Hepatocyte (in vitro differentiated cells): ENCODE measurements around the gene KRT7.

Experiments used
- CTCF ChIP-seq: fragments of 200-600 bp; sonication (generic); IDR thresholded peaks from 2 replicates; pipeline ENCODE4 v1.5.1; 2016; ENCODE audit warnings: antibody characterized with exemption, mild to moderate bottlenecking; ENCODE audit not compliant: poor library complexity
- EZH2 ChIP-seq: fragments of 200-600 bp; sonication (generic); IDR thresholded peaks from 2 replicates; pipeline ENCODE4 v1.6.1; 2016; ENCODE audit warnings: antibody characterized with exemption, mild to moderate bottlenecking, borderline replicate concordance
- EZH2phosphoT487 ChIP-seq: fragments of 200-600 bp; sonication (generic); IDR thresholded peaks from one replicate; pipeline ENCODE4 v1.6.1; 2018; ENCODE audit warnings: antibody characterized with exemption, mild to moderate bottlenecking, low read depth, moderate library complexity; ENCODE audit not compliant: unreplicated experiment, severe bottlenecking

- TF ChIP-seq CTCF, result no peak
- no peak for TF ChIP-seq EZH2
- no peak for TF ChIP-seq EZH2phosphoT487
These were observed 2.8 kb downstream of the KRT7 start for GRCh38 chr12:52235822-52236361.
